ENCODE data around the gene PRSS27. TPM values are rescaled to one million over a fixed set of nuclear protein-coding genes. Genes with fewer than 3 reads are reported as not detected.

Gene PRSS27
- total and polyA plus RNA-seq, 2 donors (not counting 3 experiments of a cell fraction or from before 2014, with no cell fraction given) = 0.33 to 0.53 TPM

- Histone ChIP-seq H3K36me3 (ENCODE audit: control insufficient read depth in 2 of 2, extremely low read depth in 1 of 2, insufficient read depth in 2 of 2, low read length in 2 of 2) (peaks cover 0 to 8% of the 10 kb centered on the region in 2 experiments), H4K20me1 (replicated peaks; ENCODE audit: control insufficient read depth, extremely low read depth, insufficient read depth, low read length) (no peaks in the 10 kb centered on the region), H3K79me2 (ENCODE audit: control insufficient read depth, insufficient read depth, low read length) (peaks cover 25% of the 10 kb centered on the region), H3K9me1 (replicated peaks; ENCODE audit: control insufficient read depth, extremely low read depth, insufficient read depth, low read length) (no peaks in the 10 kb centered on the region), H3K4me1 (ENCODE audit: control insufficient read depth, extremely low read depth, insufficient read depth, low read length) (no peaks in the 10 kb centered on the region), H3K9me3 (replicated peaks; ENCODE audit: control insufficient read depth, insufficient read depth, low read length) (no peaks in the 10 kb centered on the region), H2AFZ (ENCODE audit: low read depth, low read length) (no peak overlapping the region), H3K4me2 (ENCODE audit: insufficient read depth, low read length) (no peak overlapping the region), H3K27me3 (ENCODE audit: control insufficient read depth in 2 of 2, insufficient read depth in 2 of 2, low read length in 2 of 2) (no peaks in the 10 kb centered on the region), H3K9ac (replicated peaks; ENCODE audit: extremely low read depth, insufficient read depth, low read length) (no peak overlapping the region), H3K4me3 (replicated peaks in 1 of 3; ENCODE audit: insufficient read depth in 1 of 3, low read depth in 1 of 3, low read length in 3 of 3) (no peak overlapping the region), H3K27ac (ENCODE audit: insufficient read depth, low read depth, low read length) (no peak overlapping the region)
- no peak for DNase-seq (ENCODE audit: low read depth, low spot score)
- ChIA-PET POLR2A (interaction anchor here (2.3 kb wide), 1 partner anchor 10 kb away, joined by 5 read pairs; the partner anchor contains the start of gene KCTD5), CTCF (interaction anchor here (0.8 to 1.4 kb wide), 3 partner anchors 9 to 19 kb away, joined by 3 read pairs; partner anchors contain the start of gene KCTD5)
- TF ChIP-seq FOS (IDR thresholded peaks at IDR 0.05; ENCODE audit: borderline replicate concordance, insufficient read depth, low read length) (no peak), GATA2 (IDR thresholded peaks at IDR 0.05; ENCODE audit: insufficient read depth, insufficient read length, low read depth, low read length) (no peak), CTCF (IDR thresholded peaks at IDR 0.05; ENCODE audit: extremely low read depth in 1 of 2, insufficient read depth in 1 of 2, low read depth in 1 of 2, low read length in 2 of 2) (no peak), POLR2AphosphoS5 (IDR thresholded peaks at IDR 0.05; ENCODE audit: insufficient read depth, low read depth, low read length) (no peak), MYC (IDR thresholded peaks at IDR 0.05; ENCODE audit: low read depth, low read length) (no peak), EZH2 (IDR thresholded peaks at IDR 0.05; ENCODE audit: borderline replicate concordance, low read depth, low read length, severe bottlenecking) (no peak), MAX (IDR thresholded peaks at IDR 0.05; ENCODE audit: insufficient read depth, insufficient read length) (no peak), POLR2A (IDR thresholded peaks at IDR 0.05; ENCODE audit: low read depth, low read length) (no peak), JUN (IDR thresholded peaks at IDR 0.05; ENCODE audit: borderline replicate concordance, insufficient read depth, insufficient read length, low read depth) (no peak)
- FAIRE-seq = no peak
- intact Hi-C loops (cut with micrococcal nuclease) = no loop called here
- dilution Hi-C loops (cut with MboI; ENCODE audit: extremely low pct_ligation_motif_present, low sequenced_read_pairs) = no loop called here
- no TSS peak for BruUV-seq (replicated peaks)
Observed at GRCh38 chr16:2691491-2692248, 28.4 kb downstream of the PRSS27 start.

Data from endothelial cell of umbilical vein (primary cell).